ENCODE measurements around the gene ZSCAN30.

- TF ChIP-seq CTCF (IDR thresholded peaks at IDR 0.05) (no peak), POLR2A (IDR thresholded peaks at IDR 0.05) (no peak)
These were observed 53.3 kb downstream of the ZSCAN30 start for GRCh38 chr18:35236571-35237363.

All from breast epithelium (tissue), 3 donors.